ENCODE data around the gene CPOX.

Gene CPOX

GRCh38 chr3:98596541-98597500 lies 3.4 kb upstream of the CPOX start:
- DNase-seq (ENCODE audit: low read depth in 1 of 2, low spot score in 1 of 2) = no peak

- DNase-seq (ENCODE audit: low read depth in 1 of 2, low spot score in 1 of 2) = no peak
Observed at GRCh38 chr3:98596087-98596486, 2.7 kb upstream of the CPOX start.

GRCh38 chr3:98594628-98595324 lies 1.4 kb upstream of the CPOX start:
- DNase-seq (ENCODE audit: low read depth in 1 of 2, low spot score in 1 of 2) = no peak

DNA sequence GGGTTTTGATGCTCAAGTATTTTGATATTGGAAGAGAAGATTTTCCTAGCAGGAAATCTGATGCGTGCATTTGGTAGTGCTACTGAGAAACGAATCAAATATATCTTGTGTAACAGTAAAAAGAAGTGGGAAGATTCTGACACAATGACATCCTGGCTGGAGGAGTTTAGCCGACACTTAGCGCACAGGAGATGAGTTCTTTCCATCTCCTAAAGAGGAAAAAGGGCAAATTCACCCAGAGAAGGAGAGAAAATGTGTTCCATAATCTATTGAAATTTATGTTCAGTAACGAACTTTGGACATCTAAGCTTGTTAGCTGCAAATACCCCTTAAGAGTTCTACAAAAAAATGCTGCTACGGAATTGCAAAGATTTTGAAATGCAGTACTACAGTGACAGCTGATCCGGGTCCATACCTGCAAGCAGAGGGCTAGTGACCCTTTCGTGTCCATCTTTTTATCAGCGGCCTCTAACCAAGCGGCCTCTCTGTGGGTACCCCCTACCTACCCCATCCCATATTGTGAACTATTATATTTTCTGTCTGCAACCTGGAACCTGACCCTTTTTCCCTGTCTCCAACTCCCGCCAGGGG lies 971 bp downstream of the CPOX start:
- no peak for DNase-seq (ENCODE audit: low read depth in 1 of 2, low spot score in 1 of 2)

GRCh38 chr3:98589331-98590036 lies 3.9 kb downstream of the CPOX start:
- no peak for DNase-seq (ENCODE audit: low read depth in 1 of 2, low spot score in 1 of 2)

DNA sequence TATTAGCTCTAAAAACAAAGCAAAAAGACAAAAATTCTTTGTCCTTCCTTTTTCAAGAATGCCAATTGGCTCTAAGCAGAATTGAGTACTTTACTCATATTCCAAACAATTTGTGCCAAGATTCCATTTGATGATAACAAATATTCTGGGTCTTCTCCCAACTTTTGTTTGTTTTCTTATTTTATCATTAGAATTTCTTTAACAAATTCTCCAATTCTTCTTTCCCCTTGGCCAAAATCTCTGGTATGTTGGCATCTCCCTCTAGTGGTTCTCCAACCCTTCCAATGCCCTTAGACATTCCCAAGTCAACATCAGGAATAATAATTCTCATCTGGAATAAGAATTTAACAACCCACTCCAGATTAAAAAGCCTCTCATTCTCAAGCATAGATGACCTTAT lies 5.3 kb downstream of the CPOX start:
- DNase-seq (ENCODE audit: low read depth in 1 of 2, low spot score in 1 of 2) = no peak

DNA sequence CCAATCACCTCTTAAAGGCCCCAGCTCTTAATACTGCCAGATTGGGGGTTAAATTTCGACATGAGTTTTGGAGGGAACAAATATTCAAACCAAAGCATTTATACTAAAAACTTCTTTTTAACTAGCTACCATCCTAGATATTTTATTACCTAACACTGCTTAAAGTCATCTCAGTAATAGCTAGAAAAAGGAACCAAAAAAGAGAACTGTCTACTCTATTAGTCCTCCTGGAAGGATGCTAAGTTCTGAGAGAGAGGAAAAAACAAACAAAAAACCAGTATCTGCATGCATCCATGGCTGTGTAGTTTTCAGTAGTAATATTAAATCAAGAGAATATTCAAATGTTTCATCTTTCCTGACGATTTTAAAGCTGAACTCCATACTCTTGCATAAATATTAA lies 5.8 kb downstream of the CPOX start:
- DNase-seq (ENCODE audit: low read depth in 1 of 2, low spot score in 1 of 2) = no peak

- DNase-seq (ENCODE audit: low read depth in 1 of 2, low spot score in 1 of 2) = no peak
Observed at GRCh38 chr3:98584547-98584946, 8.9 kb downstream of the CPOX start.

DNA sequence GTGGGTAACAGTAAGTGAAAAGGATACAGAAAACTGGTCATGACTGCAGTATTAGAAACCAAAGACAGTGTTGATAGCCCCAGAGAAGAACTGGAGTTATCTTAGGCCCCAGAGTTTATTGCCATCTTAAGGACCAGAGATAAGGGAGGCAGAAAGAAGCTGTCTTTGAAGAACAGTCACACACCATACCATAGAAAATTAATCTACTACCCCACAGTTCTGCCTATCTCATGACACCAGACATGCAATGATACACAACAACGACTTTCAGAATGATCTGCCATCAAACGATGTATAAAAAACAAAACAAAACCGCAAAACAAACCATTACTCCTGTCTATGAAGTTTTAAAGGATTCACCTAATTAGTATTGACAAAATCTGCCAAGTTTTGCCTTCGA lies 9.6 kb downstream of the CPOX start:
- DNase-seq (ENCODE audit: low read depth in 1 of 2, low spot score in 1 of 2) = no peak

GRCh38 chr3:98582042-98582441 lies 11.4 kb downstream of the CPOX start:
- DNase-seq (ENCODE audit: low read depth in 1 of 2, low spot score in 1 of 2) = no peak

GRCh38 chr3:98581474-98581873 lies 11.9 kb downstream of the CPOX start:
- DNase-seq (ENCODE audit: low read depth in 1 of 2, low spot score in 1 of 2) = no peak

- no peak for DNase-seq (ENCODE audit: low read depth in 1 of 2, low spot score in 1 of 2)
Observed at GRCh38 chr3:98580401-98581386, 12.7 kb downstream of the CPOX start.

GRCh38 chr3:98577178-98577895 lies 16.1 kb downstream of the CPOX start:
- no peak for DNase-seq (ENCODE audit: low read depth in 1 of 2, low spot score in 1 of 2)

DNA sequence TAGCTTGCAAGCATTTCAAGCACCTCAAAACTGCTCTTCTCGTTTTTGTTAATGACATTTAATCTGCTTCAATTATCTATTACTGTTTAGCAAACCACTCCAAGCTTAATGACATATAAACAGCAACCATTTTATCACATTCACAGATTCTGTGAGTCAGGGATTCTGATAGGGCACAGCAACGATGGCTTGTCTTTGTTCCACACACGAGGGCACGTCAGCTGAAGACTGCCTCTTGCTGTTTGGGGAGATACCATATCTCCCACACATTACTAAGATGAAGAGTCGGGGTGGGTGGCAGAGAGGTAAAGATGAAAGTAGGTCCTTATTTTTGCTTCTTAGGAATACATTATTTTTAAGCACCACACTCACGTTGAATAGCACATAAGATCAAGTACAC lies 19.3 kb downstream of the CPOX start:
- no peak for DNase-seq (ENCODE audit: low read depth in 1 of 2, low spot score in 1 of 2)

GRCh38 chr3:98573181-98573728 lies 20.2 kb downstream of the CPOX start:
- DNase-seq (ENCODE audit: low read depth in 1 of 2, low spot score in 1 of 2) = no peak

- no peak for DNase-seq (ENCODE audit: low read depth in 1 of 2, low spot score in 1 of 2)
Observed at GRCh38 chr3:98568402-98568801, 25.0 kb downstream of the CPOX start.

- no peak for DNase-seq (ENCODE audit: low read depth in 1 of 2, low spot score in 1 of 2)
Observed at GRCh38 chr3:98567666-98568270, 25.6 kb downstream of the CPOX start.

- DNase-seq (ENCODE audit: low read depth in 1 of 2, low spot score in 1 of 2) = no peak
Observed at GRCh38 chr3:98565843-98566242, 27.6 kb downstream of the CPOX start.

DNA sequence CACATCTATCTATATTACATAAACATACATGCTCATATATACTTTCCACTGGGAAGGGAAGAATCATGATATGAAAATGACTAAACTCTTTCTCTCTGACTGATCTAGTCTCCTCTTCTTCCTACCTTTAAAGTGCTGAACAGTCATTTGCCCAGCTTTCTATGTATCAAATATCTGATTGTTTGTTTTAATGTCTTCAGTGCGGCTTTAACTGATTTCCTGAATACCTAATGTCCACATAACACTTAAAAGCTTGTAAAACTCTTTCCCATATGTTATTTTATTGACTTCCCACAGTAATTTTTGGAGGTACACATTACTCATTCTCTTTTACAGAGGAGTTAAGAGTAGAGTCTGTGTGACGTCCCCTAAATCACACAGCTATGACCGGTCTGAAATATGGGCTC lies 28.2 kb downstream of the CPOX start:
- DNase-seq (ENCODE audit: low read depth in 1 of 2, low spot score in 1 of 2) = no peak

Measured in activated T-helper 1 cell treated with anti-CD3 and anti-CD28 coated beads, Interleukin-2, amount 50 U/mL, for 16 hours (primary cell).